Uterus (tissue), 4 donors: ENCODE measurements around the gene PLA2G4F. TPM values are rescaled to one million over a fixed set of nuclear protein-coding genes. Genes with fewer than 3 reads are reported as not detected.

Experiments used
- DNase-seq, 2 donors: peaks; one replicate each; pipeline ENCODE4 v3.0.0-alpha.2; 2019 to 2020
- H3K27ac ChIP-seq, 2 donors: fragments of 200-600 bp; sonication (generic); 1 replicate in 1 of 2; 2 replicates in 1 of 2; pipeline ENCODE4 v1.5.1; 2016 to 2018
- H3K27me3 ChIP-seq, 2 donors: fragments of 200-600 bp; sonication (generic); one replicate each; pipeline ENCODE4 v1.5.1; 2018 to 2019; ENCODE audit warnings: control low read depth in 1 of 2
- H3K36me3 ChIP-seq, 2 donors: fragments of 200-600 bp; sonication (generic); one replicate each; pipeline ENCODE4 v1.5.1; 2019; ENCODE audit warnings: control low read depth in 1 of 2
- H3K4me1 ChIP-seq, 2 donors: fragments of 200-600 bp; sonication (generic); one replicate each; pipeline ENCODE4 v1.5.1; 2018 to 2019; ENCODE audit warnings: control low read depth in 1 of 2
- H3K4me3 ChIP-seq, 2 donors: fragments of 200-600 bp; sonication (generic); 1 replicate in 1 of 2; 2 replicates in 1 of 2; pipeline ENCODE4 v1.5.1; 2018 to 2019; ENCODE audit warnings: mild to moderate bottlenecking in 1 of 2
- H3K9me3 ChIP-seq, 2 donors: fragments of 200-600 bp; sonication (generic); one replicate each; pipeline ENCODE4 v1.5.1; 2019; ENCODE audit warnings: control low read depth in 1 of 2
- CTCF ChIP-seq, 4 experiments: fragments of 200-600 bp in 2 of 4; fragments of 450-650 bp in 2 of 4; sonication (generic) in 2 of 4; IDR thresholded peaks; one replicate each; pipeline ENCODE4 v1.5.1; 2016 to 2019; ENCODE audit warnings: antibody characterized with exemption in 4 of 4, mild to moderate bottlenecking in 2 of 4, moderate library complexity in 1 of 4
- POLR2A ChIP-seq, 2 donors: fragments of 450-650 bp; IDR thresholded peaks; one replicate each; pipeline ENCODE4 v1.6.1; 2016; ENCODE audit warnings: antibody characterized with exemption in 2 of 2, mild to moderate bottlenecking in 1 of 2, moderate library complexity in 1 of 2
- intact Hi-C: fragments of 100-400 bp; cut with DNase I; formaldehyde crosslinking; loops from one replicate; pipeline ENCODE4 v1.15.1; 2023; ENCODE audit warnings: low total_unique reads
- total RNA-seq, 4 donors: library from RNA; depleted of rRNA in 3 of 4; stranded (reverse); fragments of >200 nt in 3 of 4; gene quantifications; one replicate each; pipeline versions ENCODE4 v1.1.0 to v1.2.4, GENCODE V29; 2014 to 2023
- donor health status: DM: yes; HTN: yes; CAD: no.

The PLA2G4F gene
- total RNA-seq, 4 donors from 2014 or later = 0.26 to 1.5 (median 0.29) TPM; not detected in 1

DNA sequence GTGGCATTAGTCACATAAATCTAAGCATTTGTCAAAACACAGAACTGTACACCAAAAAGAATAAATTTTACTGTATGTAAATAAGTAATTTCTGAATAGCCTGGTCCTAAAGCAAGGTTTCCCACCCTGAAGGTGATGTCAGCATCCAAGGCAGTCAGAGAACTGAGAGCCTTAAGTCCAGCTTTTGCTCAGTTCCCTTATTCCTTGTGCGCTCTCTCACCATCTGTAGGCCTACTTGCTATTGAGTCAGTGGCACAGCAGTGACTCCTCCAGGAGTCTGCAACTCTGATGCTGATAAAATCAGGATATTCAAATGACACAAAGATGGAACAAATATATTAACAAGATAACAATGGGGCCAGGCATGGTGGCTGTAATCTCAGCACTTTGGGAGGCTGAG, 29.4 kb upstream of the PLA2G4F start:
- no peaks in the 10 kb centered on the region for H3K9me3 ChIP-seq
- H3K4me3 ChIP-seq = no peak overlapping the region
- H3K27me3 ChIP-seq = no peaks in the 10 kb centered on the region
- DNase-seq = no peak
- TF ChIP-seq CTCF (IDR thresholded peaks at IDR 0.05) (no peak), POLR2A (IDR thresholded peaks at IDR 0.05) (no peak)
- intact Hi-C loops = no loop called here
- no peaks in the 10 kb centered on the region for H3K36me3 ChIP-seq
- H3K4me1 ChIP-seq = no peaks in the 10 kb centered on the region
- H3K27ac ChIP-seq = no peak overlapping the region

DNA sequence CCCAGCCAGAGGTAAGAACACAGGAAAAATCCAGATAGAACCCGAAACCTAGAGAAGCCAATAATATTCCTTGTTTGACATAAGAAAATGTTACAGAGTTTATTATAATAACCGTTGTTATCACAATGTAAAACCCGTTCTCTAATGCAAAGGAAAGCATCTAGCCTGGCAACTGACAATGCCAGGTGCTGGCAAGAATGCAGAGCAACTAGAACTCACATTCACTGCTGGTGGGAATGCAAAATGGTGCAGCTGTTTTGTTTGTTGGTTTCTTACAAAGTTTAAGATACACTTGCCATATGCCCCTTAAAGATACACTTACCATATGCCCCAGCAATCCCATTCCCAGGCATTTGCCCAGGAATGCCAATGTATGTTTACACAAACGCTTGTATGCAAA, 28.3 kb upstream of the PLA2G4F start:
- Histone ChIP-seq H3K9me3 (no peaks in the 10 kb centered on the region), H3K4me1 (no peaks in the 10 kb centered on the region), H3K36me3 (no peaks in the 10 kb centered on the region), H3K27me3 (no peaks in the 10 kb centered on the region), H3K4me3 (no peak overlapping the region), H3K27ac (no peak overlapping the region)
- no peak for DNase-seq
- TF ChIP-seq CTCF (IDR thresholded peaks at IDR 0.05) (no peak), POLR2A (IDR thresholded peaks at IDR 0.05) (no peak)
- intact Hi-C loops = no loop called here

DNA sequence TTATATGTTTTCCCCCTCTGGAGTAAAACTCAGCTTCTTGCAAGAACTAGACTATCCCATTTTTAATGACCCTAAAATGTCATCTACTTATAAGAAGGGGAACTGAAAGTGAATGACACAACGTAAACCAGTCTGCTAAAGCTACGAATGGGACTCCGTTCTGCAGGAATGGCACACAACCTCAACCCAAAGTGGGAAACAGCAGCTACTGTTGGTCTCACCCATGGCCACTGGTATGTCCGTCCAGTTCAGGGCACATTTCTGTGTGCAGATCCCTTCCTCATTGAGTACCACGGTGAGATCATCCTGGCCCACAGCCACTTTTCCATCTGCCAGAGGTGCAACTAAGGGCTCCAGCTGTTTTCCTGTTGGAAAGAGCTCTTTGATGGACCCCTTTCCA, 27.9 kb upstream of the PLA2G4F start:
- no peak for DNase-seq
- Histone ChIP-seq H3K27ac (no peak overlapping the region), H3K36me3 (no peaks in the 10 kb centered on the region), H3K4me1 (no peaks in the 10 kb centered on the region), H3K4me3 (no peak overlapping the region), H3K27me3 (no peaks in the 10 kb centered on the region), H3K9me3 (no peaks in the 10 kb centered on the region)
- TF ChIP-seq CTCF (IDR thresholded peaks at IDR 0.05) (no peak), POLR2A (IDR thresholded peaks at IDR 0.05) (no peak)
- intact Hi-C loops = no loop called here

- no peaks in the 10 kb centered on the region for H3K36me3 ChIP-seq
- intact Hi-C loops = no loop called here
These were observed 26.5 kb upstream of the PLA2G4F start for GRCh38 chr15:42182961-42183360.

DNA sequence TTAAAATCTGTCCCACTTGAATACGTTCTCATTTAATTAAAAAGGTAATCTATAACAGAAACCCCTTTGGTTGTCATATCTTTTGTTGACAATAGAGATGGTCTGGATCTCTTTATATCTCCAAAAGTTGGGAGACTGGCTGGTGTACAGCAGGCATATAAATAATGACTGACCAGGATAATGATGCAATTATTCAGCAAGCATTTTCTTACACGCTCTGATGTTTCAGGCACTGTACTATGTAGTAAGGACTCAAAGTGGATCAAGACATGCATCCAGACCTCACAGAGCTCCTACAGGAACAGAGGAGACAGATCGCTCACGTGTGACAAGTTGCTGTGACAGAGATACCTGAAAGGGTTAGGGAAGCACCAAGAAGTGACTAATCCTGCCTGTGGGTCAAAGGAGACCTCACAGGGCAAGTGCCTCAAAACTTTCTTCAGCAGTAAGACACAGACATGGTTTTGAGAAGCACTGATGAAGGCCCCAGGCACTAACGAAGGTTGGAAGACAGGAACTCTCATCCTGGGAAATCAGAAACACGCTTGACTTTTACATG, 26.0 kb upstream of the PLA2G4F start:
- Histone ChIP-seq H3K9me3 (no peaks in the 10 kb centered on the region), H3K4me3 (no peak overlapping the region), H3K27ac (no peak overlapping the region), H3K4me1 (no peaks in the 10 kb centered on the region), H3K36me3 (no peaks in the 10 kb centered on the region), H3K27me3 (no peaks in the 10 kb centered on the region)
- TF ChIP-seq POLR2A (IDR thresholded peaks at IDR 0.05) (no peak), CTCF (IDR thresholded peaks at IDR 0.05) (no peak)
- no peak for DNase-seq
- intact Hi-C loops = no loop called here

More at GRCh38 chr15:42182961-42183360, 26.5 kb upstream of the PLA2G4F start:
- H3K4me3 ChIP-seq = no peak overlapping the region
- H3K27me3 ChIP-seq = no peaks in the 10 kb centered on the region
- no peaks in the 10 kb centered on the region for H3K9me3 ChIP-seq
- TF ChIP-seq POLR2A (IDR thresholded peaks at IDR 0.05) = no peak
- TF ChIP-seq CTCF (IDR thresholded peaks at IDR 0.05) = no peak
- no peak for DNase-seq
- no peak overlapping the region for H3K27ac ChIP-seq
- H3K4me1 ChIP-seq = no peaks in the 10 kb centered on the region
